HUES6 (cell line): ENCODE results near the gene NDST1.

Experiments used
- H3K27ac ChIP-seq: 2 replicates; pipeline ENCODE4 v1.7.0; 2013; ENCODE audit warnings: low read depth, mild to moderate bottlenecking, low read length, inconsistent platforms
- H3K27me3 ChIP-seq: 2 replicates; pipeline ENCODE4 v1.6.1; 2013; ENCODE audit warnings: low read length; ENCODE audit not compliant: control insufficient read depth, insufficient read depth
- H3K36me3 ChIP-seq: 2 replicates; pipeline ENCODE4 v1.6.1; 2013; ENCODE audit warnings: low read length; ENCODE audit not compliant: control insufficient read depth, insufficient read depth
- H3K4me1 ChIP-seq: 2 replicates; pipeline ENCODE4 v1.6.1; 2013; ENCODE audit warnings: low read length; ENCODE audit not compliant: control insufficient read depth, insufficient read depth
- H3K4me3 ChIP-seq: 2 replicates; pipeline ENCODE4 v1.5.1; 2013; ENCODE audit warnings: low read depth, low read length
- H3K9ac ChIP-seq: one replicate; pipeline ENCODE4 v1.6.1; 2013; ENCODE audit warnings: mild to moderate bottlenecking, low read length
- H3K9me3 ChIP-seq: 2 replicates; pipeline ENCODE4 v1.6.1; 2013; ENCODE audit warnings: low read depth, low read length; ENCODE audit not compliant: control insufficient read depth, insufficient read depth

NDST1 gene

GRCh38 chr5:150527038-150527437 lies 19.1 kb downstream of the NDST1 start:
- Histone ChIP-seq H3K36me3 (peaks cover 18% of the 10 kb centered on the region), H3K9ac (no peak overlapping the region)

DNA sequence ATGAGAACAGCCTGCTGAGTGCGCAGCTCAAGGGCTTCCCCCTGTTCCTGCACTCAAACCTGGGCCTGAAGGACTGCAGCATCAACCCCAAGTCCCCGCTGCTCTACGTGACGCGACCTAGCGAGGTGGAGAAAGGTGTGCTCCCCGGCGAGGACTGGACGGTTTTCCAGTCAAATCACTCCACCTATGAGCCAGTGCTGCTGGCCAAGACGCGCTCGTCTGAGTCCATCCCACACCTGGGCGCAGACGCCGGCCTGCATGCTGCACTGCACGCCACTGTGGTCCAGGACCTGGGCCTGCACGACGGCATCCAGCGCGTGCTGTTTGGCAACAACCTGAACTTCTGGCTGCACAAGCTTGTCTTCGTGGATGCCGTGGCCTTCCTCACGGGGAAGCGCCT lies 19.9 kb downstream of the NDST1 start:
- H3K9me3 ChIP-seq: no peaks in the 10 kb centered on the region
- H3K36me3 ChIP-seq: peaks cover 22% of the 10 kb centered on the region

More at GRCh38 chr5:150527038-150527437, 19.1 kb downstream of the NDST1 start:
- Histone ChIP-seq H3K27ac (no peak overlapping the region), H3K9me3 (no peaks in the 10 kb centered on the region), H3K4me3 (no peak overlapping the region), H3K27me3 (no peaks in the 10 kb centered on the region), H3K4me1 (peaks cover 75% of the 10 kb centered on the region)

DNA sequence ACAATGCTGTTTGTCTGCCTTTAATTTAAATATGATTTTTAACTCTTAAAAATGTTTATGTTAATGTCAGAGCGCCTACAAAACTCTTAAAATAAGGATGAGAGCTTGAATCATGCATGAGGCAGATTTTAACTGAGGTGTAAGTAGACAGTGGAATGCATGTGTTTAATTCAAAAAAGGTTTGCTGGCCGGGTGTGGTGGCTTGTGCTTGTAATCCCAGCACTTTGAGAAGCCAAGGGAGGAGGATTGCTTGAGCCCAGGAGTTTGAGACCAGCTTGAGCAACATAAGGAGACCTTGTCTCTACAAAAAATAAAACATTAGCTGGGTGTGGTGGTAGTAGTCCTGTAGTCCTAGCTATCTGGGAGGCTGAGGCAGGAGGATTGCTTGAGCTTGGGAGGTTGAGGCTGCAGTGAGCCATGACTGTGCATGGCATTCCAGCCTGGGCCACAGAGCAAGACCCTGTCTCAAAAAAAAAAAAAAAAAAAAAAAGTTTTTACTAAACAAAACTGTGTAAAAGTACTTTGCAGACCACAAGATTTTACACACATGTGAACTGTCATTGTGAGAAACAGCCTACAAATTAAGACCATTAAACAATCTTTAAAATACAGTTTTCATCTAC lies 21.1 kb downstream of the NDST1 start:
- Histone ChIP-seq H3K27ac (peak overlapping the region; percentile 54; the same call in 1 of the 2 replicates), H3K9me3 (no peaks in the 10 kb centered on the region), H3K4me3 (no peak overlapping the region; the same call in 1 of the 2 replicates), H3K36me3 (peaks cover 31% of the 10 kb centered on the region), H3K4me1 (peaks cover 58% of the 10 kb centered on the region), H3K27me3 (no peaks in the 10 kb centered on the region), H3K9ac (no peak overlapping the region)

More for the DNA sequence above, 19.9 kb downstream of the NDST1 start:
- no peak overlapping the region for H3K27ac ChIP-seq
- no peaks in the 10 kb centered on the region for H3K27me3 ChIP-seq
- peaks cover 68% of the 10 kb centered on the region for H3K4me1 ChIP-seq
- no peak overlapping the region for H3K4me3 ChIP-seq
- no peak overlapping the region for H3K9ac ChIP-seq

GRCh38 chr5:150529555-150529954 lies 21.6 kb downstream of the NDST1 start:
- H3K36me3 ChIP-seq: peaks cover 36% of the 10 kb centered on the region
- H3K4me1 ChIP-seq: peaks cover 53% of the 10 kb centered on the region
- H3K27ac ChIP-seq: peak overlapping the region; percentile 54; the same call in 1 of the 2 replicates
- peak overlapping the region; percentile 27; the same call in 1 of the 2 replicates for H3K4me3 ChIP-seq
- H3K9ac ChIP-seq: peak overlapping the region; percentile 42
- no peaks in the 10 kb centered on the region for H3K27me3 ChIP-seq
- H3K9me3 ChIP-seq: no peaks in the 10 kb centered on the region

GRCh38 chr5:150530423-150530822 lies 22.5 kb downstream of the NDST1 start:
- Histone ChIP-seq H3K27me3 (no peaks in the 10 kb centered on the region), H3K36me3 (peaks cover 45% of the 10 kb centered on the region), H3K4me1 (peaks cover 44% of the 10 kb centered on the region), H3K27ac (peak overlapping the region; percentile 54; the same call in 1 of the 2 replicates), H3K4me3 (no peak overlapping the region), H3K9me3 (no peaks in the 10 kb centered on the region), H3K9ac (peak overlapping the region; percentile 42)

DNA sequence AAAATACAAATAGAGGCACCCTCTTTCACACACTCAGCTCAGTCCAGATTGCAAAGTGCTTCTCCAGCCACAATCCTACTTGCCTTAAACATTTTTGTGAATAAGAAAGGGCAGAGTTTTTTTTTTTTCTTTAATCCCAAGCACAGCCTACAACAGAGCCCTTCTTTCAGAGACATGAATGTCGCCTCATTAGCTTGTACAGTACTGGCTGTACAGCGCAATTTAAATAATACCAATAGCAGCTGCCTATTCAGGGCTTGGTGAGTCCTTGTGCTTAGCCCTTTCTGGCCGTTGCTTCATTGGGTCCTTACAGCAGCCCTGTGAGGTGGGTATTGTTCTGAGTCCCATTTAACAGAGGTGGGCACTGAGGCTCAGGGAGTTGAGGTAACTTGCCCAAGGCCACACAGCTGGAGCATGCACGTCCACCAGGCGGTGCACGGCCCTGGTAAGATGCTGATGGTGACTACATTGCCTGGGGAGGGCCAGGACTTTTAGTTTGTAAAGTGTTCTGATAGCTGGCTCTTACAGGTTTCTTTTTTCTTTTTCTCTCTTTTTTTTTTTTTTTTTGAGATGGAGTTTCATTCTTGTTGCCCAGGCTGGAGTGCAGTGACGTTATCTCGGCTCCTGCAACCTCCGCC lies 23.1 kb downstream of the NDST1 start:
- Histone ChIP-seq H3K4me3 (no peak overlapping the region), H3K36me3 (peaks cover 51% of the 10 kb centered on the region), H3K4me1 (peaks cover 38% of the 10 kb centered on the region), H3K27ac (no peak overlapping the region), H3K9ac (no peak overlapping the region), H3K9me3 (no peaks in the 10 kb centered on the region), H3K27me3 (no peaks in the 10 kb centered on the region)

DNA sequence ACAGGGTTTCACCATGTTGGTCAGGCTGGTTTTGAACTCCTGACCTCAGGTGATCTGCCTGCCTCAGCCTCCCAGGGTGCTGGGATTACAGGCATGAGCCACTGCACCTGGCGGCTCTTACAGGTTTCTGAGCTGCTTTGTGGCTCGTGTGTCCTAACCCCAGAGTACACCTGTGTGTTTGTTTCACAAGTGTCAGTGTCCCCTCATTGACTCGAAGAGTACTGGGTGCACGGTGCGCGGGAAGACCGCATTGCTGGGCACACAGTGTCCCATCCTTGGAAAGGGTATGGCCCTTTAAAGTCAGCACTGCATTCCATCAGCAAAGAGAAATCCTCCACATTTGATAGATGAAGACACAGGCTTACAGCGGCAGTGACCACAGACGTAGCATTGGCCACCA lies 23.8 kb downstream of the NDST1 start:
- Histone ChIP-seq H3K27me3 (no peaks in the 10 kb centered on the region), H3K9me3 (no peaks in the 10 kb centered on the region), H3K9ac (no peak overlapping the region), H3K4me3 (no peak overlapping the region), H3K36me3 (peaks cover 57% of the 10 kb centered on the region), H3K27ac (no peak overlapping the region), H3K4me1 (peaks cover 33% of the 10 kb centered on the region)

GRCh38 chr5:150532151-150532550 lies 24.2 kb downstream of the NDST1 start:
- Histone ChIP-seq H3K4me1 (peaks cover 30% of the 10 kb centered on the region), H3K36me3 (peaks cover 58% of the 10 kb centered on the region), H3K27ac (no peak overlapping the region), H3K9ac (no peak overlapping the region), H3K4me3 (no peak overlapping the region), H3K27me3 (no peaks in the 10 kb centered on the region), H3K9me3 (no peaks in the 10 kb centered on the region)

DNA sequence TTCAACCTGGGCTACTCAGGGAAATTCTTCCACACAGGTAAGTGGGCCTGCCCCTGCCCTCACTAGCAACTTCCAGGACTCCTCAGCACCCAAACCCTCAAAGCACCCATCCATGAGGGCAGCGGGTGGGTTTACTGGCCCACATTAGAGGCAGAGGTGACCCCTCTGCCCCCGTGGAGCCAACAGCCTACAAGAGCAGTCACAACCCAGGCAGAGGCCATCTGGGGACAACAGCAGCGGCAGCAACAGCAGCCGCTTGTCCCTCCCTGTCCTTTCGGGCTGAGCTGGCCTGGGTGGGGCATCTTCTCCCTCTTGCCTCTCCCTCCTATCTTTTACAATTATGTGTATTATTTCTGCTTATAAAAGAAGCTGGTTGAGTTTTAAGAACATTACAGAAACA lies 25.1 kb downstream of the NDST1 start:
- Histone ChIP-seq H3K27ac (no peak overlapping the region), H3K9me3 (no peaks in the 10 kb centered on the region), H3K4me1 (peaks cover 27% of the 10 kb centered on the region), H3K36me3 (peaks cover 56% of the 10 kb centered on the region), H3K4me3 (no peak overlapping the region), H3K27me3 (no peaks in the 10 kb centered on the region), H3K9ac (no peak overlapping the region)

- H3K27me3 ChIP-seq: no peaks in the 10 kb centered on the region
- peaks cover 72% of the 10 kb centered on the region for H3K36me3 ChIP-seq
Observed at GRCh38 chr5:150534811-150535210, 26.9 kb downstream of the NDST1 start.

GRCh38 chr5:150535611-150536010 lies 27.7 kb downstream of the NDST1 start:
- Histone ChIP-seq H3K36me3 (peaks cover 80% of the 10 kb centered on the region), H3K4me3 (no peak overlapping the region), H3K9me3 (no peaks in the 10 kb centered on the region), H3K27me3 (no peaks in the 10 kb centered on the region), H3K9ac (no peak overlapping the region), H3K4me1 (peaks cover 9% of the 10 kb centered on the region; the same call in 1 of the 2 replicates), H3K27ac (no peak overlapping the region; the same call in 1 of the 2 replicates)

More at GRCh38 chr5:150534811-150535210, 26.9 kb downstream of the NDST1 start:
- H3K9ac ChIP-seq: no peak overlapping the region
- H3K9me3 ChIP-seq: no peaks in the 10 kb centered on the region
- no peak overlapping the region for H3K4me3 ChIP-seq
- H3K4me1 ChIP-seq: peaks cover 17% of the 10 kb centered on the region
- no peak overlapping the region for H3K27ac ChIP-seq
